ENCODE data around the gene SLC25A22. TPM values are rescaled to one million over a fixed set of nuclear protein-coding genes. Genes with fewer than 3 reads are reported as not detected.

The SLC25A22 gene
- total RNA-seq, 1 donor from 2014 or later = 60.2 TPM

GRCh38 chr11:834371-835316 is 36.6 kb upstream of the SLC25A22 start:
- intact Hi-C loops (cut with micrococcal nuclease) = no loop called here

- intact Hi-C loops (cut with micrococcal nuclease) = no loop called here
These were observed 35.8 kb upstream of the SLC25A22 start for GRCh38 chr11:833849-834311.

- intact Hi-C loops (cut with micrococcal nuclease) = no loop called here
These were observed 35.2 kb upstream of the SLC25A22 start for GRCh38 chr11:833114-833791.

- intact Hi-C loops (cut with micrococcal nuclease) = loop anchor here (1.0 kb wide), 1 partner anchor 10 kb away; the partner anchor contains the start of genes POLR2L and TSPAN4
These were observed 34.5 kb upstream of the SLC25A22 start, which contains the start of gene CD151 for GRCh38 chr11:832529-833113. Gene CD151 (plus strand): TSS chr11:832952. CDS start chr11:836070, 3,118 bp downstream.

GRCh38 chr11:831961-832528 is 34.0 kb upstream of the SLC25A22 start:
- intact Hi-C loops (cut with micrococcal nuclease) = loop anchor here (1.0 kb wide), 1 partner anchor 10 kb away; the partner anchor contains the start of genes POLR2L and TSPAN4

GRCh38 chr11:831118-831864 is 33.2 kb upstream of the SLC25A22 start:
- intact Hi-C loops (cut with micrococcal nuclease) = no loop called here

- intact Hi-C loops (cut with micrococcal nuclease) = loop anchor here (1.0 kb wide), 1 partner anchor 10 kb away; no protein-coding TSS in a partner anchor
These were observed 32.4 kb upstream of the SLC25A22 start for GRCh38 chr11:830295-831117.

GRCh38 chr11:829847-830294 is 31.8 kb upstream of the SLC25A22 start:
- intact Hi-C loops (cut with micrococcal nuclease) = loop anchor here (1.0 kb wide), 1 partner anchor 10 kb away; no protein-coding TSS in a partner anchor

- intact Hi-C loops (cut with micrococcal nuclease) = no loop called here
These were observed 31.2 kb upstream of the SLC25A22 start for GRCh38 chr11:829176-829846.

GRCh38 chr11:828506-829175 is 30.6 kb upstream of the SLC25A22 start:
- intact Hi-C loops (cut with micrococcal nuclease) = no loop called here

GRCh38 chr11:827897-828192 is 29.8 kb upstream of the SLC25A22 start, which contains the start of gene CRACR2B:
Gene CRACR2B (plus strand): TSS chr11:827919. CDS start chr11:828608, 689 bp downstream.
- intact Hi-C loops (cut with micrococcal nuclease) = no loop called here

- intact Hi-C loops (cut with micrococcal nuclease) = no loop called here
These were observed 29.2 kb upstream of the SLC25A22 start for GRCh38 chr11:827146-827896.

GRCh38 chr11:826836-827145 is 28.7 kb upstream of the SLC25A22 start:
- intact Hi-C loops (cut with micrococcal nuclease) = no loop called here

- intact Hi-C loops (cut with micrococcal nuclease) = no loop called here
These were observed 28.1 kb upstream of the SLC25A22 start for GRCh38 chr11:826227-826621.

- intact Hi-C loops (cut with micrococcal nuclease) = no loop called here
These were observed 27.5 kb upstream of the SLC25A22 start for GRCh38 chr11:825366-826226.

- intact Hi-C loops (cut with micrococcal nuclease) = no loop called here
These were observed 26.9 kb upstream of the SLC25A22 start for GRCh38 chr11:824942-825341.

Data from T-helper 1 cell treated with Interleukin-12 subunit alpha and Interleukin-12 subunit beta and Interleukin-4 antibody, amounts not matched to agents 30 ng/mL and 1 ng/mL, for 36 hours (primary cell).